SU-DHL-6 (cell line): Measurements from ENCODE around the gene EPHB2.

Experiments used
- H2AFZ ChIP-seq: fragments of 200-600 bp; sonication (generic); 2 replicates; pipeline ENCODE4 v1.6.1; 2014; ENCODE audit warnings: low read depth, mild to moderate bottlenecking, moderate library complexity, mixed read lengths, antibody characterized with exemption, low read length; ENCODE audit not compliant: severe bottlenecking
- H3F3A ChIP-seq: fragments of 200-600 bp; shearing (Covaris generic); 2 replicates; pipeline ENCODE4 v1.6.0; 2016; ENCODE audit warnings: antibody characterized with exemption, mild to moderate bottlenecking; ENCODE audit not compliant: insufficient read depth
- H3K27ac ChIP-seq: fragments of 200-600 bp; sonication (generic); 2 replicates; pipeline ENCODE4 v1.5.1; 2016; ENCODE audit warnings: low read depth, mild to moderate bottlenecking, low read length, moderate library complexity, mixed read lengths
- H3K27me3 ChIP-seq: fragments of 200-600 bp; sonication (generic), shearing (Covaris generic); 2 replicates; pipeline ENCODE4 v1.6.0; 2014; ENCODE audit warnings: mild to moderate bottlenecking, low read length
- H3K36me3 ChIP-seq: fragments of 200-600 bp; sonication (generic); 2 replicates; pipeline ENCODE4 v1.6.1; 2014; ENCODE audit warnings: mild to moderate bottlenecking, low read length, mixed read lengths
- H3K4me2 ChIP-seq: fragments of 300-600, 200-600 bp; shearing (Covaris generic), sonication (generic); 2 replicates; pipeline ENCODE4 v1.6.0; 2014; ENCODE audit warnings: low read length, low read depth, mild to moderate bottlenecking; ENCODE audit not compliant: poor library complexity, severe bottlenecking
- H3K4me3 ChIP-seq: fragments of 200-600 bp; sonication (generic); 2 replicates; pipeline ENCODE4 v1.5.1; 2014; ENCODE audit warnings: antibody characterized with exemption, low read length, mild to moderate bottlenecking, mixed read lengths; ENCODE audit not compliant: insufficient read depth, poor library complexity, severe bottlenecking
- H3K79me2 ChIP-seq: fragments of 200-600 bp; sonication (generic); 2 replicates; pipeline ENCODE4 v1.6.1; 2014; ENCODE audit warnings: mild to moderate bottlenecking, low read length, moderate library complexity; ENCODE audit not compliant: insufficient read depth
- H3K9ac ChIP-seq: fragments of 200-600 bp; sonication (generic); 2 replicates; pipeline ENCODE4 v1.7.0; 2014; ENCODE audit warnings: mild to moderate bottlenecking, low read length
- H3K9me2 ChIP-seq: fragments of 200-600 bp; sonication (generic); replicated peaks from 2 replicates; pipeline ENCODE4 v1.6.1; 2014; ENCODE audit warnings: low read length; ENCODE audit not compliant: insufficient read depth
- H3K9me3 ChIP-seq: fragments of 200-600 bp; sonication (generic); 2 replicates; pipeline ENCODE4 v1.6.1; 2014; ENCODE audit warnings: low read length, mixed read lengths; ENCODE audit not compliant: insufficient read depth
- H4K20me1 ChIP-seq: fragments of 200-600 bp; sonication (generic); 2 replicates; pipeline ENCODE4 v1.6.1; 2014; ENCODE audit warnings: low read depth, mild to moderate bottlenecking, antibody characterized with exemption, low read length, moderate library complexity, mixed read lengths
- CTCF ChIP-seq: fragments of 200-600 bp; sonication (generic); IDR thresholded peaks from one replicate; pipeline ENCODE4 v1.5.1; 2017; ENCODE audit warnings: antibody characterized with exemption, mild to moderate bottlenecking, low read length, moderate library complexity; ENCODE audit not compliant: insufficient read depth, poor library complexity, severe bottlenecking
- EZH2phosphoT487 ChIP-seq: fragments of 200-600 bp; sonication (generic), shearing (Covaris generic); conservative IDR thresholded peaks from 2 replicates; pipeline ENCODE4 v1.6.1; 2018; ENCODE audit warnings: mild to moderate bottlenecking, antibody characterized with exemption, low read length, moderate library complexity, mixed read lengths

Gene EPHB2

GRCh38 chr1:22868331-22868730 lies 157.7 kb downstream of the EPHB2 start:
- Histone ChIP-seq H4K20me1 (no peaks in the 10 kb centered on the region), H3K4me3 (no peak overlapping the region), H2AFZ (no peak overlapping the region), H3K9me2 (no peaks in the 10 kb centered on the region), H3K36me3 (no peaks in the 10 kb centered on the region), H3K27me3 (no peaks in the 10 kb centered on the region), H3K79me2 (no peaks in the 10 kb centered on the region), H3K9ac (no peak overlapping the region), H3F3A (no peaks in the 10 kb centered on the region), H3K4me2 (no peak overlapping the region), H3K27ac (no peak overlapping the region), H3K9me3 (no peaks in the 10 kb centered on the region)
- no peak for TF ChIP-seq CTCF
- TF ChIP-seq EZH2phosphoT487: no peak

- Histone ChIP-seq H3K79me2 (no peaks in the 10 kb centered on the region), H3K4me3 (no peak overlapping the region), H3K27ac (no peak overlapping the region), H3K9me3 (no peaks in the 10 kb centered on the region), H3K4me2 (no peak overlapping the region), H3K27me3 (no peaks in the 10 kb centered on the region), H3K36me3 (no peaks in the 10 kb centered on the region), H3F3A (no peaks in the 10 kb centered on the region), H2AFZ (no peak overlapping the region), H3K9me2 (no peaks in the 10 kb centered on the region), H4K20me1 (no peaks in the 10 kb centered on the region), H3K9ac (no peak overlapping the region)
- TF ChIP-seq EZH2phosphoT487: no peak
- TF ChIP-seq CTCF: no peak
Observed at GRCh38 chr1:22869325-22869724, 158.7 kb downstream of the EPHB2 start.

GRCh38 chr1:22870201-22870871 lies 159.7 kb downstream of the EPHB2 start:
- H3K9me2 ChIP-seq: no peaks in the 10 kb centered on the region
- H4K20me1 ChIP-seq: no peaks in the 10 kb centered on the region
- no peak overlapping the region for H3K4me2 ChIP-seq
- no peak for TF ChIP-seq CTCF
- TF ChIP-seq EZH2phosphoT487: no peak
- H3K36me3 ChIP-seq: no peaks in the 10 kb centered on the region
- no peak overlapping the region for H3K4me3 ChIP-seq
- H3K27ac ChIP-seq: no peak overlapping the region
- H3K27me3 ChIP-seq: no peaks in the 10 kb centered on the region
- H3K9ac ChIP-seq: no peak overlapping the region
- no peak overlapping the region for H2AFZ ChIP-seq
- no peaks in the 10 kb centered on the region for H3K79me2 ChIP-seq
- no peaks in the 10 kb centered on the region for H3K9me3 ChIP-seq
- no peaks in the 10 kb centered on the region for H3F3A ChIP-seq
